Mesothelial cell of epicardium (in vitro differentiated cells): Measurements from ENCODE around the gene SERGEF. TPM values are rescaled to one million over a fixed set of nuclear protein-coding genes. Genes with fewer than 3 reads are reported as not detected.
"Not testable (repeated sequence)": the region's sequence is repeated elsewhere in the genome, so short reads cannot be mapped to it uniquely, and the experiment has no call there.

Source experiments
- DNase-seq, 2 experiments: peaks; one replicate each; pipeline ENCODE4 v3.0.0; 2021; ENCODE audit warnings: low spot score in 2 of 2; ENCODE audit not compliant: unreplicated experiment in 2 of 2
- H3K27ac Mint-ChIP-seq: 2 replicates; pipeline ENCODE4 v1.8.0; 2021; ENCODE audit warnings: mixed read lengths
- H3K27me3 Mint-ChIP-seq: 2 replicates; pipeline ENCODE4 v1.8.0; 2021; ENCODE audit warnings: low read depth, mixed read lengths
- H3K36me3 Mint-ChIP-seq: 2 replicates; pipeline ENCODE4 v1.8.0; 2021; ENCODE audit warnings: mixed read lengths
- H3K4me1 Mint-ChIP-seq: 2 replicates; pipeline ENCODE4 v1.8.0; 2021; ENCODE audit warnings: mixed read lengths
- H3K4me3 Mint-ChIP-seq: 2 replicates; pipeline ENCODE4 v1.8.0; 2021; ENCODE audit warnings: mild to moderate bottlenecking, moderate library complexity, mixed read lengths
- H3K9me3 Mint-ChIP-seq: 2 replicates; pipeline ENCODE4 v1.8.0; 2021; ENCODE audit warnings: mixed read lengths
- CTCF ChIP-seq: fragments of 200-600 bp; sonication (generic); IDR thresholded peaks from one replicate; pipeline ENCODE4 v1.5.0; 2021; ENCODE audit warnings: antibody characterized with exemption; ENCODE audit not compliant: unreplicated experiment
- total RNA-seq: library from RNA; stranded (reverse); gene quantifications from 3 replicates; pipeline ENCODE4 v1.2.1, GENCODE V29; 2021

SERGEF gene
- total RNA-seq, 1 donor from 2014 or later, result 19.8 TPM

GRCh38 chr11:17883057-17883456 lies 129.8 kb downstream of the SERGEF start:
- Mint-ChIP-seq H3K4me3 (no peak overlapping the region), H3K9me3 (no peaks in the 10 kb centered on the region), H3K4me1 (no peaks in the 10 kb centered on the region), H3K27ac (no peak overlapping the region), H3K27me3 (no peaks in the 10 kb centered on the region), H3K36me3 (no peaks in the 10 kb centered on the region)
- no peak for DNase-seq
- TF ChIP-seq CTCF, result no peak

- no peaks in the 10 kb centered on the region for H3K9me3 Mint-ChIP-seq
- no peaks in the 10 kb centered on the region for H3K36me3 Mint-ChIP-seq
- DNase-seq, result no peak
- peaks cover 4% of the 10 kb centered on the region for H3K4me1 Mint-ChIP-seq
- no peaks in the 10 kb centered on the region for H3K27me3 Mint-ChIP-seq
- H3K4me3 Mint-ChIP-seq, result no peak overlapping the region
- H3K27ac Mint-ChIP-seq, result no peak overlapping the region
- no peak for TF ChIP-seq CTCF
Observed at GRCh38 chr11:17878743-17879142, 134.1 kb downstream of the SERGEF start.

GRCh38 chr11:17877886-17878285 lies 135.0 kb downstream of the SERGEF start:
- no peaks in the 10 kb centered on the region for H3K36me3 Mint-ChIP-seq

GRCh38 chr11:17876827-17877226 lies 136.0 kb downstream of the SERGEF start:
- H3K27ac Mint-ChIP-seq, result no peak overlapping the region
- no peaks in the 10 kb centered on the region for H3K36me3 Mint-ChIP-seq
- H3K9me3 Mint-ChIP-seq, result no peaks in the 10 kb centered on the region
- H3K4me1 Mint-ChIP-seq, result peaks cover 4% of the 10 kb centered on the region
- no peak overlapping the region for H3K4me3 Mint-ChIP-seq
- no peak for TF ChIP-seq CTCF
- DNase-seq, result no peak
- H3K27me3 Mint-ChIP-seq, result no peaks in the 10 kb centered on the region

More at GRCh38 chr11:17877886-17878285, 135.0 kb downstream of the SERGEF start:
- no peak overlapping the region for H3K27ac Mint-ChIP-seq
- DNase-seq, result no peak
- no peak overlapping the region for H3K4me3 Mint-ChIP-seq
- H3K9me3 Mint-ChIP-seq, result no peaks in the 10 kb centered on the region
- peaks cover 4% of the 10 kb centered on the region for H3K4me1 Mint-ChIP-seq
- H3K27me3 Mint-ChIP-seq, result no peaks in the 10 kb centered on the region
- TF ChIP-seq CTCF, result no peak

GRCh38 chr11:17875891-17876290 lies 137.0 kb downstream of the SERGEF start:
- no peaks in the 10 kb centered on the region for H3K36me3 Mint-ChIP-seq
- H3K4me1 Mint-ChIP-seq, result peaks cover 4% of the 10 kb centered on the region
- no peak for DNase-seq
- H3K27ac Mint-ChIP-seq, result no peak overlapping the region
- no peaks in the 10 kb centered on the region for H3K27me3 Mint-ChIP-seq
- H3K9me3 Mint-ChIP-seq, result no peaks in the 10 kb centered on the region
- H3K4me3 Mint-ChIP-seq, result no peak overlapping the region
- no peak for TF ChIP-seq CTCF

GRCh38 chr11:17873586-17873985 lies 139.3 kb downstream of the SERGEF start:
- Mint-ChIP-seq H3K27me3 (no peaks in the 10 kb centered on the region), H3K9me3 (peaks cover 16% of the 10 kb centered on the region), H3K4me1 (peaks cover 4% of the 10 kb centered on the region), H3K4me3 (no peak overlapping the region), H3K27ac (no peak overlapping the region), H3K36me3 (peaks cover 6% of the 10 kb centered on the region)
- DNase-seq, result no peak
- no peak for TF ChIP-seq CTCF

GRCh38 chr11:17868398-17868797 lies 144.4 kb downstream of the SERGEF start:
- not testable (repeated sequence) for DNase-seq, H3K27ac Mint-ChIP-seq, H3K4me3 Mint-ChIP-seq, H3K4me1 Mint-ChIP-seq, H3K27me3 Mint-ChIP-seq
- peaks cover 22% of the 10 kb centered on the region for H3K9me3 Mint-ChIP-seq
- H3K36me3 Mint-ChIP-seq, result peaks cover 12% of the 10 kb centered on the region
